ENCODE measurements around the gene GPR39.

GPR39 gene

GRCh38 chr2:132651115-132652045 is 234.8 kb downstream of the GPR39 start:
- Histone ChIP-seq H3K4me3 (ENCODE audit: low read length) (no peak overlapping the region), H3K9ac (ENCODE audit: low read length) (no peak overlapping the region), H3K9me2 (replicated peaks; ENCODE audit: insufficient read depth, low read length) (no peaks in the 10 kb centered on the region), H3K27me3 (replicated peaks; ENCODE audit: insufficient read depth, low read length) (no peaks in the 10 kb centered on the region), H3K27ac (ENCODE audit: low read length) (no peak overlapping the region), H3F3A (ENCODE audit: insufficient read depth, low read length) (no peaks in the 10 kb centered on the region), H3K79me2 (ENCODE audit: low read length) (no peaks in the 10 kb centered on the region), H2AFZ (ENCODE audit: low read length) (no peak overlapping the region; the same call in 1 of the 2 replicates), H3K4me1 (ENCODE audit: low read length) (no peaks in the 10 kb centered on the region), H4K20me1 (ENCODE audit: insufficient read depth, low read length) (no peaks in the 10 kb centered on the region), H3K4me2 (ENCODE audit: low read depth, low read length) (no peak overlapping the region), H3K36me3 (replicated peaks; ENCODE audit: insufficient read depth, low read length) (no peaks in the 10 kb centered on the region), H3K9me3 (replicated peaks; ENCODE audit: insufficient read depth, low read length) (no peaks in the 10 kb centered on the region)
- DNase-seq, result peak; percentile 47
- TF ChIP-seq EZH2phosphoT487 (IDR thresholded peaks at IDR 0.05; ENCODE audit: low read length), result no peak
- no peak for TF ChIP-seq EZH2 (optimal IDR thresholded peaks at IDR 0.05; ENCODE audit: low read depth, low read length)
- peak; percentile 53 for TF ChIP-seq CTCF (IDR thresholded peaks at IDR 0.05; ENCODE audit: low read length)

- Histone ChIP-seq H3K4me1 (ENCODE audit: low read length) (no peaks in the 10 kb centered on the region), H3K27me3 (replicated peaks; ENCODE audit: insufficient read depth, low read length) (no peaks in the 10 kb centered on the region), H3K4me2 (ENCODE audit: low read depth, low read length) (no peak overlapping the region), H2AFZ (ENCODE audit: low read length) (no peak overlapping the region), H3K4me3 (ENCODE audit: low read length) (no peak overlapping the region), H4K20me1 (ENCODE audit: insufficient read depth, low read length) (no peaks in the 10 kb centered on the region), H3K36me3 (replicated peaks; ENCODE audit: insufficient read depth, low read length) (no peaks in the 10 kb centered on the region), H3K9ac (ENCODE audit: low read length) (no peak overlapping the region), H3K27ac (ENCODE audit: low read length) (no peak overlapping the region), H3F3A (ENCODE audit: insufficient read depth, low read length) (no peaks in the 10 kb centered on the region), H3K9me3 (replicated peaks; ENCODE audit: insufficient read depth, low read length) (no peaks in the 10 kb centered on the region), H3K9me2 (replicated peaks; ENCODE audit: insufficient read depth, low read length) (no peaks in the 10 kb centered on the region), H3K79me2 (ENCODE audit: low read length) (no peaks in the 10 kb centered on the region)
- TF ChIP-seq EZH2phosphoT487 (IDR thresholded peaks at IDR 0.05; ENCODE audit: low read length), result no peak
- TF ChIP-seq EZH2 (optimal IDR thresholded peaks at IDR 0.05; ENCODE audit: low read depth, low read length), result no peak
- no peak for TF ChIP-seq CTCF (IDR thresholded peaks at IDR 0.05; ENCODE audit: low read length)
- DNase-seq, result no peak
Measured at GRCh38 chr2:132652474-132652873, 235.9 kb downstream of the GPR39 start.

- TF ChIP-seq EZH2 (optimal IDR thresholded peaks at IDR 0.05; ENCODE audit: low read depth, low read length) (no peak), CTCF (IDR thresholded peaks at IDR 0.05; ENCODE audit: low read length) (no peak)
- Histone ChIP-seq H3K36me3 (replicated peaks; ENCODE audit: insufficient read depth, low read length) (no peaks in the 10 kb centered on the region), H3K4me3 (ENCODE audit: low read length) (no peak overlapping the region), H3K27ac (ENCODE audit: low read length) (no peak overlapping the region), H3K27me3 (replicated peaks; ENCODE audit: insufficient read depth, low read length) (no peaks in the 10 kb centered on the region), H4K20me1 (ENCODE audit: insufficient read depth, low read length) (no peaks in the 10 kb centered on the region), H2AFZ (ENCODE audit: low read length) (no peak overlapping the region), H3K4me2 (ENCODE audit: low read depth, low read length) (no peak overlapping the region), H3K4me1 (ENCODE audit: low read length) (no peaks in the 10 kb centered on the region), H3K9me3 (replicated peaks; ENCODE audit: insufficient read depth, low read length) (no peaks in the 10 kb centered on the region), H3K79me2 (ENCODE audit: low read length) (no peaks in the 10 kb centered on the region), H3F3A (ENCODE audit: insufficient read depth, low read length) (no peaks in the 10 kb centered on the region), H3K9me2 (replicated peaks; ENCODE audit: insufficient read depth, low read length) (no peaks in the 10 kb centered on the region), H3K9ac (ENCODE audit: low read length) (no peak overlapping the region)
- DNase-seq, result no peak
Measured at GRCh38 chr2:132654335-132654734, 237.7 kb downstream of the GPR39 start.
